Vagina (tissue), 2 donors: ENCODE results near the gene GIPC2. TPM values are rescaled to one million over a fixed set of nuclear protein-coding genes. Genes with fewer than 3 reads are reported as not detected.

Source experiments
- DNase-seq, 2 donors: peaks; one replicate each; pipeline ENCODE4 v3.0.0-alpha.2; 2017; ENCODE audit errors: extremely low spot score in 2 of 2
- H3K27ac ChIP-seq: fragments of 200-600 bp; sonication (generic); one replicate; pipeline ENCODE4 v1.5.1; 2019
- H3K27me3 ChIP-seq: fragments of 200-600 bp; sonication (generic); one replicate; pipeline ENCODE4 v1.5.1; 2019
- H3K36me3 ChIP-seq, 2 donors: fragments of 200-600 bp; sonication (generic); one replicate each; pipeline ENCODE4 v1.5.1; 2017 to 2019
- H3K4me1 ChIP-seq: fragments of 200-600 bp; sonication (generic); one replicate; pipeline ENCODE4 v1.5.1; 2019
- H3K4me3 ChIP-seq, 2 donors: fragments of 200-600 bp; sonication (generic); 1 replicate in 1 of 2; 2 replicates in 1 of 2; pipeline ENCODE4 v1.5.1; 2016 to 2019
- H3K9me3 ChIP-seq: fragments of 200-600 bp; sonication (generic); one replicate; pipeline ENCODE4 v1.5.1; 2019
- CTCF ChIP-seq, 3 experiments: fragments of 450-650 bp in 2 of 3; fragments of 200-600 bp in 1 of 3; sonication (generic) in 1 of 3; IDR thresholded peaks; one replicate each; pipeline ENCODE4 v1.5.1; 2017 to 2019; ENCODE audit warnings: antibody characterized with exemption in 3 of 3, mild to moderate bottlenecking in 2 of 3, moderate library complexity in 2 of 3
- POLR2A ChIP-seq, 2 donors: fragments of 450-650 bp; IDR thresholded peaks; one replicate each; pipeline ENCODE4 v1.6.1; 2017; ENCODE audit warnings: antibody characterized with exemption in 2 of 2, mild to moderate bottlenecking in 2 of 2, moderate library complexity in 2 of 2
- POLR2AphosphoS5 ChIP-seq, 2 donors: sonication (generic); formaldehyde crosslinking; IDR thresholded peaks; one replicate each; pipeline ENCODE4 v1.9.0; 2017; ENCODE audit warnings: antibody characterized with exemption in 2 of 2, mild to moderate bottlenecking in 2 of 2, low read depth in 1 of 2; ENCODE audit not compliant: insufficient read depth in 1 of 2
- intact Hi-C: fragments of 100-400 bp; cut with DNase I; formaldehyde crosslinking; loops from one replicate; pipeline ENCODE4 v1.15.1; 2023
- total RNA-seq: library from RNA; depleted of rRNA; stranded (reverse); fragments of >200 nt; gene quantifications from one replicate; pipeline ENCODE4 v1.2.3, GENCODE V29; 2016

GIPC2 gene
- total RNA-seq, 1 donor from 2014 or later, result 2.7 TPM

GRCh38 chr1:78004719-78005447, 40.9 kb upstream of the GIPC2 start, which contains the start of gene DNAJB4:
Gene DNAJB4, plus strand, starts transcription at chr1:78004939. Its CDS starts 172 bp downstream, at chr1:78005111.
- peak within 1 kb of the TSS; percentile 57 to 64 for H3K4me3 ChIP-seq
- no peaks in the 10 kb centered on the region for H3K9me3 ChIP-seq
- no peaks in the 10 kb centered on the region for H3K27me3 ChIP-seq
- DNase-seq, result no peak
- intact Hi-C loops, result loop anchor here (2.0 kb wide), 1 partner anchor 26 kb away; the partner anchor contains the start of gene FUBP1
- TF ChIP-seq CTCF (IDR thresholded peaks at IDR 0.05) (no peak), POLR2A (IDR thresholded peaks at IDR 0.05) (peak; percentile 98), POLR2AphosphoS5 (IDR thresholded peaks at IDR 0.05; ENCODE audit: insufficient read depth in 1 of 2, low read depth in 1 of 2) (peak; percentile 55 to 100)
- peak within 1 kb of the TSS; percentile 97 for H3K27ac ChIP-seq
- no peaks in the 10 kb centered on the region for H3K36me3 ChIP-seq
- peaks cover 34% of the 10 kb centered on the region for H3K4me1 ChIP-seq

GRCh38 chr1:78005448-78005722, 40.4 kb upstream of the GIPC2 start:
- Histone ChIP-seq H3K4me3 (peak overlapping the region; percentile 57 to 64), H3K4me1 (peaks cover 40% of the 10 kb centered on the region), H3K27ac (peak overlapping the region; percentile 97), H3K9me3 (no peaks in the 10 kb centered on the region), H3K36me3 (no peaks in the 10 kb centered on the region), H3K27me3 (no peaks in the 10 kb centered on the region)
- DNase-seq, result no peak
- intact Hi-C loops, result loop anchor here (2.0 kb wide), 1 partner anchor 27 kb away; the partner anchor contains the start of gene FUBP1
- TF ChIP-seq POLR2AphosphoS5 (IDR thresholded peaks at IDR 0.05; ENCODE audit: insufficient read depth in 1 of 2, low read depth in 1 of 2) (no peak), CTCF (IDR thresholded peaks at IDR 0.05) (no peak), POLR2A (IDR thresholded peaks at IDR 0.05) (no peak)

GRCh38 chr1:78005755-78006154, 40.0 kb upstream of the GIPC2 start:
- peaks cover 43% of the 10 kb centered on the region for H3K4me1 ChIP-seq
- H3K27ac ChIP-seq, result peak overlapping the region; percentile 97
- H3K4me3 ChIP-seq, result peak overlapping the region; percentile 57 to 64
- no peaks in the 10 kb centered on the region for H3K9me3 ChIP-seq
- no peaks in the 10 kb centered on the region for H3K36me3 ChIP-seq
- intact Hi-C loops, result loop anchor here (2.0 kb wide), 1 partner anchor 27 kb away; the partner anchor contains the start of gene FUBP1
- no peaks in the 10 kb centered on the region for H3K27me3 ChIP-seq
- TF ChIP-seq POLR2A (IDR thresholded peaks at IDR 0.05) (peak in 1 of 2 donors; percentile 37), POLR2AphosphoS5 (IDR thresholded peaks at IDR 0.05; ENCODE audit: insufficient read depth in 1 of 2, low read depth in 1 of 2) (peak; percentile 26 to 88), CTCF (IDR thresholded peaks at IDR 0.05) (no peak)
- DNase-seq, result no peak

- intact Hi-C loops, result no loop called here
- peak overlapping the region; percentile 97 for H3K27ac ChIP-seq
- no peaks in the 10 kb centered on the region for H3K27me3 ChIP-seq
- H3K4me3 ChIP-seq, result peak overlapping the region; percentile 57 to 64
- H3K9me3 ChIP-seq, result no peaks in the 10 kb centered on the region
- DNase-seq, result no peak
- H3K4me1 ChIP-seq, result peaks cover 48% of the 10 kb centered on the region
- H3K36me3 ChIP-seq, result no peaks in the 10 kb centered on the region
- no peak for TF ChIP-seq POLR2A (IDR thresholded peaks at IDR 0.05)
- no peak for TF ChIP-seq POLR2AphosphoS5 (IDR thresholded peaks at IDR 0.05; ENCODE audit: insufficient read depth in 1 of 2, low read depth in 1 of 2)
- TF ChIP-seq CTCF (IDR thresholded peaks at IDR 0.05), result no peak
Measured at GRCh38 chr1:78006521-78006920, 39.2 kb upstream of the GIPC2 start.
